Heart left ventricle (tissue), 16 donors: ENCODE results near the gene FHL5. TPM values are rescaled to one million over a fixed set of nuclear protein-coding genes. Genes with fewer than 3 reads are reported as not detected.
A peak's percentile ranks its signal among the peaks of the same experiment; 100 is the strongest.

Experiments used
- ATAC-seq, 4 donors: fragments of 200-7000 bp; cut with Tn5 transposase; one replicate each; pipeline ENCODE4 v1.9.1; 2020 to 2022; ENCODE audit warnings: moderate library complexity in 4 of 4, mild to moderate bottlenecking in 3 of 4, moderate number of reproducible peaks in 1 of 4
- DNase-seq, 5 donors: peaks; one replicate each; pipeline ENCODE4 v3.0.0-alpha.2; 2020
- H3K27ac ChIP-seq, 12 donors: fragments of 200-600 bp; sonication (generic) in 4 of 12; one replicate each; pipeline versions ENCODE4 v1.5.0 to v1.8.0; 2016 to 2022; ENCODE audit warnings: mild to moderate bottlenecking in 2 of 12
- H3K27me3 ChIP-seq, 9 donors: fragments of 200-600 bp; sonication (generic) in 2 of 9; one replicate each; pipeline versions ENCODE4 v1.5.1 to v1.8.0; 2016 to 2022; ENCODE audit warnings: mild to moderate bottlenecking in 3 of 9
- H3K36me3 ChIP-seq, 9 donors: fragments of 200-600 bp; sonication (generic) in 2 of 9; one replicate each; pipeline versions ENCODE4 v1.5.0 to v1.8.0; 2018 to 2022; ENCODE audit warnings: mild to moderate bottlenecking in 2 of 9
- H3K4me1 ChIP-seq, 12 donors: fragments of 200-600 bp; sonication (generic) in 4 of 12; one replicate each; pipeline versions ENCODE4 v1.5.0 to v1.8.0; 2016 to 2022; ENCODE audit warnings: mild to moderate bottlenecking in 3 of 12
- H3K4me3 ChIP-seq, 12 donors: fragments of 200-600 bp; sonication (generic) in 4 of 12; one replicate each; pipeline versions ENCODE4 v1.5.0 to v1.8.0; 2017 to 2022; ENCODE audit warnings: mild to moderate bottlenecking in 9 of 12, moderate library complexity in 4 of 12
- H3K9me3 ChIP-seq, 12 donors: fragments of 200-600 bp; sonication (generic) in 4 of 12; one replicate each; pipeline versions ENCODE4 v1.5.0 to v1.8.0; 2016 to 2022; ENCODE audit warnings: mild to moderate bottlenecking in 1 of 12
- POLR2A ChIP-seq, 2 donors: fragments of 450-650 bp; IDR thresholded peaks; one replicate each; pipeline ENCODE4 v1.6.1; 2017; ENCODE audit warnings: antibody characterized with exemption in 2 of 2, mild to moderate bottlenecking in 2 of 2, moderate library complexity in 2 of 2
- WGBS, 4 donors: extraction: QIAGEN DNeasy Blood & Tissue Kit in 2 of 4; methylation state at CpG; one replicate each; pipeline versions ENCODE4 v1.1.5 to v1.1.7; 2013 to 2018; 5-methylcytosine and 5-hydroxymethylcytosine counted together
- intact Hi-C, 10 donors: fragments of 100-400 bp; cut with DNase I; formaldehyde crosslinking; loops; one replicate each; pipeline versions ENCODE4 v1.11.1 to v1.14.2; 2022
- polyA plus RNA-seq, 2 donors: library from polyadenylated mRNA; stranded (reverse); fragments of 200-250 nt; gene quantifications; one replicate each; pipeline ENCODE4 v1.2.3, GENCODE V29; 2013
- total RNA-seq, 9 donors: library from RNA; depleted of rRNA in 2 of 9; stranded (reverse); fragments of >200 nt in 2 of 9; fragmentation: NEBNext Ultra II Directional in 3 of 9; extraction: Animal tissue kit (Norgen Biotek cat#: 25700) in 3 of 9; gene quantifications; one replicate each; pipeline versions ENCODE4 v1.1.0 to v1.2.4, GENCODE V29; 2016 to 2023
- TF ChIP-seq, protein P1 (sequence below), 12 donors: fragments of 200-600 bp; sonication (generic) in 4 of 12; IDR thresholded peaks; one replicate each; pipeline versions ENCODE4 v1.5.0 to v1.8.0; 2018 to 2022; ENCODE audit warnings: antibody characterized with exemption in 12 of 12, mild to moderate bottlenecking in 5 of 12
- donor health status: ischemic (EF 13 %, LVEDD 7.1; RV severe dilation, severe dysfunction).
- donor health status: healthy with polysubstance abuse.
- donor health status: DM: no; HTN: yes; CAD: no.
- donor health status: DM: no; HTN: no; CAD: no.
- donor health status: ischemic (EF 25% LVEDD 6.9; RV normal size, moderate dysfunction).
- donor health status: ischemic (EF 25% LVEDD 5.7; RV mildly dilated, moderate dysfunction).
- donor health status: healthy.
- donor health status: DM: yes; HTN: yes; CAD: no.
- donor health status: ischemic (EF 35%, LVEDD 5.7; RV mildly dilated, moderate dysfunction).
- donor health status: nonischemic (EF 11% LVEDD 7.7; RV severe dilation, severe dysfunction).
- donor health status: DM: yes; HTN: yes; CAD: no.
- donor health status: PGD.
- donor health status: ischemic (EF 29% LVEDD 5.4; RV normal size, mild dysfunction).
- donor health status: nonischemic (EF 23%, LVEDD 6.1; RV moderate dilation, normal function).

Gene FHL5
- total and polyA plus RNA-seq, 11 donors: 1.5 to 17.9 (median 4.1) TPM

DNA sequence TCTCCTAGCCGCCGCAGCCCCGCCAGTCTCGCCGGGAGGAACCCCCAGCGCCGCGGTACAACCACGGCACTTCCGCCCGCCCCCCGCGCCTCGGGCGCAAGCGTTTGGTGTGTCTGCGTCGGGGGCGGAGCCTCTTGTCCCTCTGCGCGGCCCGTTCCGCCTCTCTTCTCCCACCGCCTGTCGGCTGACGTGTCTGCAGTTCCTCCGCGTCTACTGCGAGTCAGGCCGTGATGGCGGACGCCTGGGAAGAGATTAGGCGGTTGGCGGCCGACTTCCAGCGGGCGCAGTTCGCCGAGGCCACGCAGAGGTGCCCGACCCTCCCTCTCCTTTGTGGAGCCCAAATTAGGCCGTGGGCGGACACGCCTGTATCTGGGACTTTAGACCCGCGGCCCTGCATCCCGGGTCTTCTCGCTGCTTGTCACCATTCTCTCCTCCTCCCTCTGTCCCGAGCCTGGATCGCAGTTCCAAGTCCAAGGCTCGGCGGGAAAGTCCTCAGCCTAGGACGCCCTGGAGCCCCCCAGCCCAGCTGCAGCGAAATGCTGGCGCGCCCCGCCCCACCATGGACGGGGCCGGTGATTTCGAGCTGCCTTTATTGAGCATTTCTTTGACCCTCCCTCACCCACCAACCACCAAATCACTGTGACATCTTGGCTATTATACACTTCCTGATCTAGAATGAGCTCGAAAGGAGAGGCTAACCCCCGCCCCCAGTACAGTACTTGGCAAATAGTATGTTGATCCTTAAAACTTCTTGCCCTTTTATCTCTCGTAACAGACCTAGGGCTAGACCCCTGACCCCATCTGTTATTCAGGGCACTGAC, 41.1 kb upstream of the FHL5 start, which contains the start of gene UFL1:
UFL1 (plus strand) TSS at position 163 of the 821 bp plus-strand sequence; CDS start at position 231, 68 bp downstream.
- Histone ChIP-seq H3K9me3 (no peaks in the 10 kb centered on the region), H3K36me3 (peaks cover 0 to 35% (median 30%) of the 10 kb centered on the region in 9 donors), H3K27ac (peak within 1 kb of the TSS; percentile 83 to 98 (median 96)), H3K4me1 (peaks cover 0 to 31% (median 24%) of the 10 kb centered on the region in 12 donors), H3K27me3 (no peaks in the 10 kb centered on the region), H3K4me3 (peak within 1 kb of the TSS; percentile 70 to 93 (median 84))
- peak; percentile 32 to 81 for TF ChIP-seq POLR2A (IDR thresholded peaks at IDR 0.05)
- TF ChIP-seq, protein P1, sequence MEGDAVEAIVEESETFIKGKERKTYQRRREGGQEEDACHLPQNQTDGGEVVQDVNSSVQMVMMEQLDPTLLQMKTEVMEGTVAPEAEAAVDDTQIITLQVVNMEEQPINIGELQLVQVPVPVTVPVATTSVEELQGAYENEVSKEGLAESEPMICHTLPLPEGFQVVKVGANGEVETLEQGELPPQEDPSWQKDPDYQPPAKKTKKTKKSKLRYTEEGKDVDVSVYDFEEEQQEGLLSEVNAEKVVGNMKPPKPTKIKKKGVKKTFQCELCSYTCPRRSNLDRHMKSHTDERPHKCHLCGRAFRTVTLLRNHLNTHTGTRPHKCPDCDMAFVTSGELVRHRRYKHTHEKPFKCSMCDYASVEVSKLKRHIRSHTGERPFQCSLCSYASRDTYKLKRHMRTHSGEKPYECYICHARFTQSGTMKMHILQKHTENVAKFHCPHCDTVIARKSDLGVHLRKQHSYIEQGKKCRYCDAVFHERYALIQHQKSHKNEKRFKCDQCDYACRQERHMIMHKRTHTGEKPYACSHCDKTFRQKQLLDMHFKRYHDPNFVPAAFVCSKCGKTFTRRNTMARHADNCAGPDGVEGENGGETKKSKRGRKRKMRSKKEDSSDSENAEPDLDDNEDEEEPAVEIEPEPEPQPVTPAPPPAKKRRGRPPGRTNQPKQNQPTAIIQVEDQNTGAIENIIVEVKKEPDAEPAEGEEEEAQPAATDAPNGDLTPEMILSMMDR (IDR thresholded peaks at IDR 0.05): peak in 1 of 12 donors; percentile 40
- ATAC-seq (peak; percentile 100), DNase-seq (peak; percentile 95 to 97 (median 96))
- 0 to 1% (median 0%) methylated on average over 50 to 63 of the region's 63 CpGs for WGBS, 4 donors
- intact Hi-C loops: loop anchor here in 2 of 10 donors (10.0 kb wide), 2 partner anchors 373 to 947 kb away; partner anchors contain the start of genes NDUFAF4 (in 2 of the 2) and MANEA (in 1 of the 2)

DNA sequence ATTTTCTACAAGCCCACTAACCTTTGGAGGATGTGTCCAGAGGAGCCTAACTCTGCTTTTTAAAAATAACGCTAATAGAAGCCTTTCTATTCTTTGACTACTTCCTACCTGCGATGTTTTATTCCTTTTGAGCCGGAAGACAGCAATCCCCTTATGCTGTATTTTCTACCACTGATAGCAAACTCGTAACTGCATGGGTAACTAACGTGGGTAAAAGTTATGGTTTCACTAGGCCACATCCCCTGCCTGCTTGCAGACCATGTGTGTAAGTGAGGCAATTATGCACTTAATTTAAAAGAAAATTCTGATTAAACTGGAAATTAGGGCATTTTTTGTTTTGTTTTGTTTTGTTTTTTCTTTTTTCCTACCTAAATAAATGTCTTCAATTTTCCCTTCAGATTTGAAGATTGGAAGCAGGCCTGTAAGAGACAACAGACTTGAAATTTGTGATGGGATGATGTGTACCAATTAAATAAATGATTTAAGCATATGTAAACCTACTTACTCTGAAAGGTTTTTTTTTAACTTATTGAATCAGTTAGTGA, 40.4 kb upstream of the FHL5 start:
- DNase-seq (no peak), ATAC-seq (no peak)
- Histone ChIP-seq H3K4me1 (peaks cover 0 to 31% (median 24%) of the 10 kb centered on the region in 12 donors), H3K27ac (peak overlapping the region in 11 of 12 donors; percentile 90 to 98 (median 96)), H3K4me3 (peak overlapping the region; percentile 70 to 93 (median 84)), H3K27me3 (no peaks in the 10 kb centered on the region), H3K36me3 (peaks cover 0 to 42% (median 36%) of the 10 kb centered on the region in 9 donors), H3K9me3 (no peaks in the 10 kb centered on the region)
- TF ChIP-seq POLR2A (IDR thresholded peaks at IDR 0.05): no peak
- TF ChIP-seq, protein P1 (IDR thresholded peaks at IDR 0.05): no peak
- WGBS, 4 donors: 1 to 3% (median 2%) methylated on average over 5 of the region's 5 CpGs
- intact Hi-C loops: loop anchor here in 2 of 10 donors (10.0 kb wide), 2 partner anchors 372 to 948 kb away; partner anchors contain the start of genes NDUFAF4 (in 2 of the 2) and MANEA (in 1 of the 2)

- Histone ChIP-seq H3K27me3 (no peaks in the 10 kb centered on the region), H3K36me3 (peaks cover 0 to 98% (median 91%) of the 10 kb centered on the region in 9 donors), H3K9me3 (no peaks in the 10 kb centered on the region), H3K27ac (no peak overlapping the region), H3K4me3 (no peak overlapping the region), H3K4me1 (peaks cover 0 to 10% (median 6%) of the 10 kb centered on the region in 12 donors)
- ATAC-seq: no peak
- WGBS, 4 donors: 96 to 99% (median 98%) methylated on average over 3 of the region's 3 CpGs
- no peak for DNase-seq
- TF ChIP-seq, protein P1 (IDR thresholded peaks at IDR 0.05): no peak
- no peak for TF ChIP-seq POLR2A (IDR thresholded peaks at IDR 0.05)
- intact Hi-C loops: loop anchor here in 2 of 10 donors (10.0 kb wide), 2 partner anchors 367 to 953 kb away; partner anchors contain the start of genes NDUFAF4 (in 2 of the 2) and MANEA (in 1 of the 2)
Measured at GRCh38 chr6:96528193-96528592, 34.7 kb upstream of the FHL5 start.
